HL-60 (cell line): ENCODE results near the gene CBX4.

ENCODE experiments used
- DNase-seq, 2 experiments: peaks; one replicate each; pipeline ENCODE4 v3.0.0-alpha.2; 2010 to 2020; ENCODE audit warnings: low read depth in 1 of 2, low spot score in 1 of 2
- H3K27ac ChIP-seq: fragments of 250-450 bp; sonication (Bioruptor Pico); replicated peaks from 2 replicates; pipeline ENCODE4 v1.5.1; 2020; ENCODE audit warnings: mild to moderate bottlenecking, moderate library complexity
- H3K27me3 ChIP-seq: fragments of 250-450 bp; sonication (Bioruptor Pico); 2 replicates; pipeline ENCODE4 v1.5.1; 2021; ENCODE audit warnings: mild to moderate bottlenecking, moderate library complexity; ENCODE audit not compliant: insufficient read depth, poor library complexity, severe bottlenecking
- H3K4me3 ChIP-seq: replicated peaks from 2 replicates; pipeline ENCODE4 v1.5.1; 2011; ENCODE audit warnings: mild to moderate bottlenecking, control low read depth, low read length; ENCODE audit not compliant: insufficient read depth
- GABPA ChIP-seq: IDR thresholded peaks from 2 replicates; pipeline ENCODE4 v1.6.1; 2012; ENCODE audit warnings: low read depth
- POLR2AphosphoS5 ChIP-seq: IDR thresholded peaks from 2 replicates; pipeline ENCODE4 v1.6.1; 2012; ENCODE audit warnings: low read depth
- SPI1 ChIP-seq: IDR thresholded peaks from 2 replicates; pipeline ENCODE4 v1.6.1; 2012; ENCODE audit warnings: low read depth, mild to moderate bottlenecking, borderline replicate concordance
- TF ChIP-seq, protein P1 (sequence below): IDR thresholded peaks from one replicate; pipeline ENCODE4 v1.5.1; 2011; ENCODE audit warnings: low read length, control low read depth, inconsistent platforms; ENCODE audit not compliant: insufficient read depth
- TF ChIP-seq, protein P2 (sequence below): IDR thresholded peaks from 2 replicates; pipeline ENCODE4 v1.6.1; 2012; ENCODE audit warnings: low read depth; ENCODE audit not compliant: insufficient replicate concordance

CBX4 gene

DNA sequence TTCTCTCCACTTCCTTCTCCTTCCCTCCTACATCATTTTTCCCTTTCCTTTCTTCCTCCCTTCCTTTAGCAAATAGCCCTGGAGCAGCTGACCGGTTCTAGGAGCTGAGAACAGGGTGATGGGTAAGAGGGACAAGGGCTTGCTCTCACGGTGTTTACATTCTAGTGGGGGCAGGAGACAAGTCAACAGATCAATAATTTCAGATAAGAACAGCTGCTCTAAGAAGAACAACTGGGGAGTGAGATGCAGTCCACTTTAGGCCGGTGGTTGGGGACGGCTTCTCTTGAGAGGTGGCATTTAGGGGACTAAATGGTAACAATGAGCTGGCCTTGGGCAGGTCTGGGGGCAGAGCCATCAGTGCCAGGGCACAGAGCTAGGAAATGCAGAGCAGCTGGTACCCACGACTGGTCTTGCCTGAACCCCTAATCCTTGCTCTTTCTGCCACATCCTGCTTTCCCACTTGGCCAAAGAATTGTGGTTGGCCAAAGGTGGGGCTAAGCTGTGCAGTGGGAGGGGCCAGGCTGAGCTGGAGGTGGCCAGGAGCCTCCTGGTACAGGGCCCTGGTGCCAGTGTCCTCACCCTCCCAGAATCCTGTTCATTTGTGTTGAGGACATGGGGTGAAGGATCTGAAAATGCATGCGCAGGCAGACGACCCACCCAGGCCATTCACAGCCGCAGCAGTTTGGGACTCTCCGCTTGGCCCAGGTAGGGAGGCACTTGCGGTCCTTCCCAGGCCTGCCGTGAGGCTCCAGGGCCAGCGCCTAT is 17.7 kb downstream of the CBX4 start:
- TF ChIP-seq SPI1 (no peak), POLR2AphosphoS5 (no peak), GABPA (no peak)
- TF ChIP-seq, protein P1, sequence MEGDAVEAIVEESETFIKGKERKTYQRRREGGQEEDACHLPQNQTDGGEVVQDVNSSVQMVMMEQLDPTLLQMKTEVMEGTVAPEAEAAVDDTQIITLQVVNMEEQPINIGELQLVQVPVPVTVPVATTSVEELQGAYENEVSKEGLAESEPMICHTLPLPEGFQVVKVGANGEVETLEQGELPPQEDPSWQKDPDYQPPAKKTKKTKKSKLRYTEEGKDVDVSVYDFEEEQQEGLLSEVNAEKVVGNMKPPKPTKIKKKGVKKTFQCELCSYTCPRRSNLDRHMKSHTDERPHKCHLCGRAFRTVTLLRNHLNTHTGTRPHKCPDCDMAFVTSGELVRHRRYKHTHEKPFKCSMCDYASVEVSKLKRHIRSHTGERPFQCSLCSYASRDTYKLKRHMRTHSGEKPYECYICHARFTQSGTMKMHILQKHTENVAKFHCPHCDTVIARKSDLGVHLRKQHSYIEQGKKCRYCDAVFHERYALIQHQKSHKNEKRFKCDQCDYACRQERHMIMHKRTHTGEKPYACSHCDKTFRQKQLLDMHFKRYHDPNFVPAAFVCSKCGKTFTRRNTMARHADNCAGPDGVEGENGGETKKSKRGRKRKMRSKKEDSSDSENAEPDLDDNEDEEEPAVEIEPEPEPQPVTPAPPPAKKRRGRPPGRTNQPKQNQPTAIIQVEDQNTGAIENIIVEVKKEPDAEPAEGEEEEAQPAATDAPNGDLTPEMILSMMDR = no peak
- TF ChIP-seq, protein P2, sequence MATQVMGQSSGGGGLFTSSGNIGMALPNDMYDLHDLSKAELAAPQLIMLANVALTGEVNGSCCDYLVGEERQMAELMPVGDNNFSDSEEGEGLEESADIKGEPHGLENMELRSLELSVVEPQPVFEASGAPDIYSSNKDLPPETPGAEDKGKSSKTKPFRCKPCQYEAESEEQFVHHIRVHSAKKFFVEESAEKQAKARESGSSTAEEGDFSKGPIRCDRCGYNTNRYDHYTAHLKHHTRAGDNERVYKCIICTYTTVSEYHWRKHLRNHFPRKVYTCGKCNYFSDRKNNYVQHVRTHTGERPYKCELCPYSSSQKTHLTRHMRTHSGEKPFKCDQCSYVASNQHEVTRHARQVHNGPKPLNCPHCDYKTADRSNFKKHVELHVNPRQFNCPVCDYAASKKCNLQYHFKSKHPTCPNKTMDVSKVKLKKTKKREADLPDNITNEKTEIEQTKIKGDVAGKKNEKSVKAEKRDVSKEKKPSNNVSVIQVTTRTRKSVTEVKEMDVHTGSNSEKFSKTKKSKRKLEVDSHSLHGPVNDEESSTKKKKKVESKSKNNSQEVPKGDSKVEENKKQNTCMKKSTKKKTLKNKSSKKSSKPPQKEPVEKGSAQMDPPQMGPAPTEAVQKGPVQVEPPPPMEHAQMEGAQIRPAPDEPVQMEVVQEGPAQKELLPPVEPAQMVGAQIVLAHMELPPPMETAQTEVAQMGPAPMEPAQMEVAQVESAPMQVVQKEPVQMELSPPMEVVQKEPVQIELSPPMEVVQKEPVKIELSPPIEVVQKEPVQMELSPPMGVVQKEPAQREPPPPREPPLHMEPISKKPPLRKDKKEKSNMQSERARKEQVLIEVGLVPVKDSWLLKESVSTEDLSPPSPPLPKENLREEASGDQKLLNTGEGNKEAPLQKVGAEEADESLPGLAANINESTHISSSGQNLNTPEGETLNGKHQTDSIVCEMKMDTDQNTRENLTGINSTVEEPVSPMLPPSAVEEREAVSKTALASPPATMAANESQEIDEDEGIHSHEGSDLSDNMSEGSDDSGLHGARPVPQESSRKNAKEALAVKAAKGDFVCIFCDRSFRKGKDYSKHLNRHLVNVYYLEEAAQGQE = no peak
- no peak overlapping the region for H3K27ac ChIP-seq
- H3K27me3 ChIP-seq = peaks cover 10% of the 10 kb centered on the region
- H3K4me3 ChIP-seq = no peak overlapping the region
- DNase-seq = no peak

DNA sequence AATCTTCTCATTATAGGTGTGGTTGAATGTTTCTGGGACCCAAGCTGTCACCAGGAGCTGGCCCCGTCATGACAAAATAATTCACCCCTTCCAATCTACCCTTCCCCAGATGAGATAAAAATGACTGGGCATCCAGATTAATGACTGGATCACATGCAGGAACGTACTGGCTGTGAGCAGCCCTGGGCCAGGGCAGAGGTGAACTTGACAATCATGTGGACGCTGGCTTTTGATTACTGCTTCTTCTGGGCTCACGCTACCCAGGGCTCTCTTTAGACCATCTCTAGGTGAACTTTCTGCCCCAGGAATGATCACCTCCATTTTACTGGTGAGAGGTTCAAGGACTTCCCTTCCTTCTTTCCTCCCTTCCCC is 18.3 kb downstream of the CBX4 start:
- H3K27me3 ChIP-seq = peaks cover 16% of the 10 kb centered on the region
- TF ChIP-seq POLR2AphosphoS5 (no peak), GABPA (no peak), SPI1 (no peak)
- TF ChIP-seq, protein P1 = no peak
- TF ChIP-seq, protein P2 = no peak
- DNase-seq = no peak
- no peak overlapping the region for H3K27ac ChIP-seq
- H3K4me3 ChIP-seq = no peak overlapping the region

DNA sequence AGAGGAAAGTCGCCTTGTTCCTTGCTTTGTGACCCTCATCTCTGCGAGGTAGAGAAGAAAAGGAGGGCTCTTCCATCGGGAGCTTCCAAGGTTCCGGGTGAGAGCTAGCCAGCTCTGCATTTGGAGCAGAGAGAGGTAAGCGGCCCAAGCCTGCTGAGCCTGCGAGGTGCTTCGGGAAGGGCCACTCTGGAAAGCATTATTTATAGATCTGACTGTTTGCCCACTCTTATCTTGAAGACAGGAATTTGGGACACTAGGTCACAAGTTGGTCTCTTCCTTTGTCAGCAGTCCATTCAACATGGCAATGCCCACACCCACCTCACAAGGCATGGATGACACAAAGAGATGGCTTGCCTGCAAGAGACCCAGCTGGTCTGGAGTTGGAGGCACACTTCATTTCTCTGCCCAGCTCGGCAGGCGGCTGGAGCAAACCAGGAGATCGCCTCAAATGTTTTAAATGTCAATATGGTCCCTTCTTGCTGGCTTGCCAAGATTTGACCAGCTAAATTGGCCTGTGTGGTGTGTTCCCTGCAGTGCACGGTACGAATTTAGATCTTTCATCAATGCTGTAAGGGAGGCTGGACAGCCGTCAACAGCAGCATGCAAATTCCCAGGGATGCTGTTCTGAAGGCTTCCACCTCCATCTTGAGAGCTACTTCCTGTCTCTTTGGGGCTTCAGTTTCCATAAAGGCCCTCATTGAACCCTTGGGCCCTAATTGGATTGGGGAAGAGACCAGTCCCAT is 19.5 kb downstream of the CBX4 start:
- Histone ChIP-seq H3K27me3 (peaks cover 26% of the 10 kb centered on the region), H3K27ac (no peak overlapping the region), H3K4me3 (no peak overlapping the region)
- no peak for DNase-seq
- TF ChIP-seq POLR2AphosphoS5 (no peak), GABPA (no peak), SPI1 (no peak)
- TF ChIP-seq, protein P2 = no peak
- TF ChIP-seq, protein P1 = no peak
